WTC11 (cell line): ENCODE results near the gene SEC22C. TPM values are rescaled to one million over a fixed set of nuclear protein-coding genes. Genes with fewer than 3 reads are reported as not detected.

Experiments
- ATAC-seq: fragments of 200-7000 bp; cut with Tn5 transposase; 2 replicates; pipeline ENCODE4 v1.10.0; 2021; ENCODE audit warnings: mild to moderate bottlenecking, moderate library complexity
- CTCF ChIA-PET: fragments of 300-600 bp; sonication (Branson Sonifier 250); formaldehyde crosslinking; loops from one replicate; lab custom pipeline; 2021; ENCODE audit warnings: antibody characterized with exemption; lab: Charles Lee
- POLR2A ChIA-PET: fragments of 350-600 bp; sonication (Branson Sonifier 250); formaldehyde crosslinking; loops from one replicate; lab custom pipeline; 2021; ENCODE audit warnings: antibody characterized with exemption; lab: Charles Lee
- DNase-seq: peaks from one replicate; pipeline ENCODE4 v3.0.0; 2021; ENCODE audit warnings: low spot score
- H3K27ac Mint-ChIP-seq: 2 replicates; pipeline ENCODE4 v1.8.0; 2021; ENCODE audit warnings: mixed read lengths
- H3K27me3 Mint-ChIP-seq: 2 replicates; pipeline ENCODE4 v1.8.0; 2021; ENCODE audit warnings: low read depth, mild to moderate bottlenecking, moderate library complexity, mixed read lengths
- H3K36me3 Mint-ChIP-seq: 2 replicates; pipeline ENCODE4 v1.8.0; 2021; ENCODE audit warnings: mixed read lengths
- H3K4me1 Mint-ChIP-seq: 2 replicates; pipeline ENCODE4 v1.8.0; 2022; ENCODE audit warnings: mixed read lengths
- H3K4me3 Mint-ChIP-seq: 2 replicates; pipeline ENCODE4 v1.8.0; 2021; ENCODE audit warnings: mild to moderate bottlenecking, moderate library complexity, mixed read lengths
- H3K9me3 Mint-ChIP-seq: 2 replicates; pipeline ENCODE4 v1.8.0; 2021; ENCODE audit warnings: mixed read lengths
- EMX1 ChIP-seq: fragments of 250-450 bp; sonication (Bioruptor Pico); IDR thresholded peaks from 2 replicates; pipeline ENCODE4 v1.8.0; 2021; ENCODE audit warnings: mild to moderate bottlenecking
- ESRRA ChIP-seq: sonication (generic); formaldehyde crosslinking; IDR thresholded peaks from 2 replicates; pipeline ENCODE4 v1.8.1; 2022; ENCODE audit warnings: mild to moderate bottlenecking, missing genetic modification reagents, borderline replicate concordance
- ETV6 ChIP-seq: sonication (generic); formaldehyde crosslinking; IDR thresholded peaks from 2 replicates; pipeline ENCODE4 v1.8.1; 2022; ENCODE audit warnings: mild to moderate bottlenecking, missing genetic modification reagents
- MXD4 ChIP-seq: fragments of 250-450 bp; sonication (Bioruptor Pico); IDR thresholded peaks from 2 replicates; pipeline ENCODE4 v1.8.0; 2021; ENCODE audit warnings: mild to moderate bottlenecking, moderate library complexity, borderline replicate concordance
- NFE2L1 ChIP-seq: sonication (generic); formaldehyde crosslinking; IDR thresholded peaks from 2 replicates; pipeline ENCODE4 v1.8.1; 2023; ENCODE audit warnings: missing genetic modification reagents
- NR3C1 ChIP-seq: sonication (generic); formaldehyde crosslinking; conservative IDR thresholded peaks from 2 replicates; pipeline ENCODE4 v1.8.1; 2023; ENCODE audit warnings: low read depth, mild to moderate bottlenecking, missing genetic modification reagents
- STAT6 ChIP-seq: sonication (generic); formaldehyde crosslinking; conservative IDR thresholded peaks from 2 replicates; pipeline ENCODE4 v1.8.1; 2023; ENCODE audit warnings: mild to moderate bottlenecking, low read depth, missing genetic modification reagents, moderate library complexity
- ZBTB43 ChIP-seq: sonication (generic); formaldehyde crosslinking; IDR thresholded peaks from 2 replicates; pipeline ENCODE4 v1.8.1; 2023; ENCODE audit warnings: mild to moderate bottlenecking, missing genetic modification reagents
- ZNF219 ChIP-seq: sonication (generic); formaldehyde crosslinking; IDR thresholded peaks from 2 replicates; pipeline ENCODE4 v1.8.0; 2023; ENCODE audit warnings: missing genetic modification reagents, mild to moderate bottlenecking, borderline replicate concordance
- ZNF423 ChIP-seq: fragments of 250-450 bp; sonication (Bioruptor Pico); IDR thresholded peaks from 2 replicates; pipeline ENCODE4 v2.1.2; 2022; ENCODE audit warnings: mild to moderate bottlenecking, moderate library complexity
- ZNF532 ChIP-seq: fragments of 250-450 bp; sonication (Bioruptor Pico); IDR thresholded peaks from 2 replicates; pipeline ENCODE4 v1.9.0; 2021; ENCODE audit warnings: mild to moderate bottlenecking, borderline replicate concordance
- total RNA-seq: library from RNA; stranded (reverse); gene quantifications from 3 replicates; pipeline ENCODE4 v1.2.3, GENCODE V29; 2021
- TF ChIP-seq, protein P1 (sequence below): sonication (generic); formaldehyde crosslinking; IDR thresholded peaks from 2 replicates; pipeline ENCODE4 v1.8.1; 2022; ENCODE audit warnings: missing genetic modification reagents, borderline replicate concordance
- TF ChIP-seq, protein P2 (sequence below): fragments of 250-450 bp; sonication (Bioruptor Pico); IDR thresholded peaks from 2 replicates; pipeline ENCODE4 v1.9.0; 2021; ENCODE audit warnings: mild to moderate bottlenecking
- TF ChIP-seq, protein P3 (sequence below): sonication (generic); formaldehyde crosslinking; IDR thresholded peaks from 2 replicates; pipeline ENCODE4 v1.8.1; 2023; ENCODE audit warnings: mild to moderate bottlenecking, missing genetic modification reagents, moderate library complexity

SEC22C gene
- total RNA-seq, 1 experiment from 2014 or later = 37.0 TPM

DNA sequence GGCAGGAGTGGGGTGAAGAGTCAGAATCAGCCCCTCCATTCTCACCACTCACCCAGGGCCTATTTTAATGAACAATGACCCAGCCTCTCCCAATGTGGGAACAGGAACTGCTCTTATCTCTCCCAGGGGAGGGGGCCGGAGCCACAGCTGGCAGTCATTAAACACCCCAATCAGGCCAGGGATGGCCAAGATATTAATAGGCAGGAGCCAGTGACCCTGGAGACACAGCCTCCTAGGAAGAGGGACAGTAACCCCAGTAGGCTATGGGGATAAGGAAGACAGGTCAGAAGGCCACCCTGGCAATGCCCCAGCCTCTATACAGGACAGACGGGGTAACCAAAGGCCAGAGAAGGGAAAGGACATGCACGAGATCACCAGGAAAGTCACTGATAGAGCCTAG is 40.7 kb downstream of the SEC22C start:
- H3K9me3 Mint-ChIP-seq = no peaks in the 10 kb centered on the region
- ATAC-seq (no peak), DNase-seq (no peak)
- H3K4me1 Mint-ChIP-seq = peaks cover 3% of the 10 kb centered on the region
- no peak overlapping the region for H3K4me3 Mint-ChIP-seq
- no peaks in the 10 kb centered on the region for H3K27me3 Mint-ChIP-seq
- H3K27ac Mint-ChIP-seq = no peak overlapping the region
- no peak for TF ChIP-seq NFE2L1
- TF ChIP-seq, protein P1, sequence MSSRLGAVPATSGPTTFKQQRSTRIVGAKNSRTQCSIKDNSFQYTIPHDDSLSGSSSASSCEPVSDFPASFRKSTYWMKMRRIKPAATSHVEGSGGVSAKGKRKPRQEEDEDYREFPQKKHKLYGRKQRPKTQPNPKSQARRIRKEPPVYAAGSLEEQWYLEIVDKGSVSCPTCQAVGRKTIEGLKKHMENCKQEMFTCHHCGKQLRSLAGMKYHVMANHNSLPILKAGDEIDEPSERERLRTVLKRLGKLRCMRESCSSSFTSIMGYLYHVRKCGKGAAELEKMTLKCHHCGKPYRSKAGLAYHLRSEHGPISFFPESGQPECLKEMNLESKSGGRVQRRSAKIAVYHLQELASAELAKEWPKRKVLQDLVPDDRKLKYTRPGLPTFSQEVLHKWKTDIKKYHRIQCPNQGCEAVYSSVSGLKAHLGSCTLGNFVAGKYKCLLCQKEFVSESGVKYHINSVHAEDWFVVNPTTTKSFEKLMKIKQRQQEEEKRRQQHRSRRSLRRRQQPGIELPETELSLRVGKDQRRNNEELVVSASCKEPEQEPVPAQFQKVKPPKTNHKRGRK (CRISPR knock-in tag) = no peak
- no peak for TF ChIP-seq EMX1
- TF ChIP-seq, protein P2, sequence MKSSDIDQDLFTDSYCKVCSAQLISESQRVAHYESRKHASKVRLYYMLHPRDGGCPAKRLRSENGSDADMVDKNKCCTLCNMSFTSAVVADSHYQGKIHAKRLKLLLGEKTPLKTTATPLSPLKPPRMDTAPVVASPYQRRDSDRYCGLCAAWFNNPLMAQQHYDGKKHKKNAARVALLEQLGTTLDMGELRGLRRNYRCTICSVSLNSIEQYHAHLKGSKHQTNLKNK (CRISPR knock-in tag) = no peak
- no peak for TF ChIP-seq ZNF532 (CRISPR knock-in tag)
- TF ChIP-seq ZBTB43 = no peak
- TF ChIP-seq ZNF423 = no peak
- no peak for TF ChIP-seq ETV6 (CRISPR knock-in tag)
- TF ChIP-seq STAT6 (CRISPR knock-in tag) = no peak
- no peak for TF ChIP-seq ESRRA
- TF ChIP-seq, protein P3, sequence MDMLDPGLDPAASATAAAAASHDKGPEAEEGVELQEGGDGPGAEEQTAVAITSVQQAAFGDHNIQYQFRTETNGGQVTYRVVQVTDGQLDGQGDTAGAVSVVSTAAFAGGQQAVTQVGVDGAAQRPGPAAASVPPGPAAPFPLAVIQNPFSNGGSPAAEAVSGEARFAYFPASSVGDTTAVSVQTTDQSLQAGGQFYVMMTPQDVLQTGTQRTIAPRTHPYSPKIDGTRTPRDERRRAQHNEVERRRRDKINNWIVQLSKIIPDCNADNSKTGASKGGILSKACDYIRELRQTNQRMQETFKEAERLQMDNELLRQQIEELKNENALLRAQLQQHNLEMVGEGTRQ (CRISPR knock-in tag) = no peak
- TF ChIP-seq ZNF219 = no peak
- no peak for TF ChIP-seq NR3C1 (CRISPR knock-in tag)
- no peak for TF ChIP-seq MXD4 (CRISPR knock-in tag)
- no peaks in the 10 kb centered on the region for H3K36me3 Mint-ChIP-seq
- POLR2A ChIA-PET = no interaction called here
- CTCF ChIA-PET = interaction anchor here (0.6 to 2.6 kb wide), 5 partner anchors 8 to 312 kb away, joined by 3 to 13 read pairs (median 6); partner anchors contain the start of gene VIPR1
